Stimulated activated CD4-positive, alpha-beta T cell treated with anti-CD3 and anti-CD28 coated beads, Interleukin-15, amount 100 ng/mL, for 48 hours (primary cell): ENCODE data around the gene NPR1.
A peak's percentile ranks its signal among the peaks of the same experiment; 100 is the strongest.
"Not testable (repeated sequence)": the region's sequence is repeated elsewhere in the genome, so short reads cannot be mapped to it uniquely, and the experiment has no call there.

Experiments
- DNase-seq, 2 donors: peaks; one replicate each; pipeline ENCODE4 v3.0.0-alpha.2; 2020; ENCODE audit warnings: low read depth in 2 of 2

The NPR1 gene

DNA sequence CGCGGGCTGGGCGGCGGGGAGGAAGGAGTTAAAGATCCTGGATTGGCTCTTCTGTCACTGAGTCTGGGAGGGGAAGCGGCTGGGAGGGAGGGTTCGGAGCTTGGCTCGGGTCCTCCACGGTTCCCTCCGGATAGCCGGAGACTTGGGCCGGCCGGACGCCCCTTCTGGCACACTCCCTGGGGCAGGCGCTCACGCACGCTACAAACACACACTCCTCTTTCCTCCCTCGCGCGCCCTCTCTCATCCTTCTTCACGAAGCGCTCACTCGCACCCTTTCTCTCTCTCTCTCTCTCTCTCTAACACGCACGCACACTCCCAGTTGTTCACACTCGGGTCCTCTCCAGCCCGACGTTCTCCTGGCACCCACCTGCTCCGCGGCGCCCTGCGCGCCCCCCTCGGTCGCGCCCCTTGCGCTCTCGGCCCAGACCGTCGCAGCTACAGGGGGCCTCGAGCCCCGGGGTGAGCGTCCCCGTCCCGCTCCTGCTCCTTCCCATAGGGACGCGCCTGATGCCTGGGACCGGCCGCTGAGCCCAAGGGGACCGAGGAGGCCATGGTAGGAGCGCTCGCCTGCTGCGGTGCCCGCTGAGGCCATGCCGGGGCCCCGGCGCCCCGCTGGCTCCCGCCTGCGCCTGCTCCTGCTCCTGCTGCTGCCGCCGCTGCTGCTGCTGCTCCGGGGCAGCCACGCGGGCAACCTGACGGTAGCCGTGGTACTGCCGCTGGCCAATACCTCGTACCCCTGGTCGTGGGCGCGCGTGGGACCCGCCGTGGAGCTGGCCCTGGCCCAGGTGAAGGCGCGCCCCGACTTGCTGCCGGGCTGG, at the start of gene NPR1:
NPR1 (plus strand) TSS at position 170 of the 818 bp plus-strand sequence; CDS start at position 591, 421 bp downstream.
- DNase-seq: no peak

DNA sequence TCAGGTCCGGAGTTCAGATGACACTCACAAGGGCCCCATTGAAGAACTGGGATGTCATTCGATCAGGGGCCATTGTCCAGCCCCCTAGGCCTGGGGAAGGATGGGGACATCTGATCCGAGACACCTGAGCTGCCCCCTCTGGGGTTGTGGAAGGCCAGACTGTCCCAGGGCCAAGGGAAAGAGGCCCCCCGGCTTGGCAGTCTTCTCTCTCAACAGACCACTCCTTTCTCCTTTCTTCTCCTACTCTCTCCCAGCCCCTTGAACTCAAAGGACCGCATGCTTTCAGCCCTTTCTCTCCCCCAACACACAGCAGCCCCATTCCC, 49.2 kb upstream of the NPR1 start:
- no peak for DNase-seq

DNA sequence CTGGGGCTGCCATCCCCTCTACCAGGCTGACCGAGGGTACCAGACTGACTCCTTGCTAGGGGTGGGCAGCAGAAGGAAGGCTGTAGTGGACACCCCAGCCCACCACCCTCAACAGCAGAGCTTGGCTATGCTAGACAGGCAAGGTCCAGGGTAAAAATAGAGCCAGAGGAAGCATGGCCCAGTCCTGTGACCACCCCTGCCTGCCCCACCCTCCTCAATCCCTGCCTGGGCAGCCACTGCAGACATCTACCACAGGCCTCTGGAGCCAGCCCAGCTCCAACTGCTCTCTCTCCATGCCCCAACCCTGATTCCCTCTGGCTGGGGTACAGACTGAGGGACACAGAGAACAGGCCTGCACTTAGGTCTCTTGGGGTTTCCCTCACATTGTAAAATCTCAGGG, 48.5 kb upstream of the NPR1 start:
- DNase-seq: no peak

DNA sequence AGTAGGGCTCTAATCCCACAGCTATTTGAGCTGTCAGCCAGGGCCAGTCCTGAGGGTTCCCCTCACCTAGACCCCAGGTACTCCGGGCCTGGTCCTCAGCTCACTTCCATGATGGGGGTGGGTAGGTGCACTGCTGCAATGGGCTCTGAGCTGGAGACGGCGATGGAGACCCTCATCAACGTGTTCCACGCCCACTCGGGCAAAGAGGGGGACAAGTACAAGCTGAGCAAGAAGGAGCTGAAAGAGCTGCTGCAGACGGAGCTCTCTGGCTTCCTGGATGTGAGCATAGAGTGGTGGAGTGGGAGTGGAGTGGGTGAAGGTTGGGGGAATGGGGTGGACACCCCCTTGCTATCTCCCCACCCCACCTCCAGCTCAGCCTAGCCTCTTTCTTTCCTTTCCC, 48.1 kb upstream of the NPR1 start:
- DNase-seq: no peak

DNA sequence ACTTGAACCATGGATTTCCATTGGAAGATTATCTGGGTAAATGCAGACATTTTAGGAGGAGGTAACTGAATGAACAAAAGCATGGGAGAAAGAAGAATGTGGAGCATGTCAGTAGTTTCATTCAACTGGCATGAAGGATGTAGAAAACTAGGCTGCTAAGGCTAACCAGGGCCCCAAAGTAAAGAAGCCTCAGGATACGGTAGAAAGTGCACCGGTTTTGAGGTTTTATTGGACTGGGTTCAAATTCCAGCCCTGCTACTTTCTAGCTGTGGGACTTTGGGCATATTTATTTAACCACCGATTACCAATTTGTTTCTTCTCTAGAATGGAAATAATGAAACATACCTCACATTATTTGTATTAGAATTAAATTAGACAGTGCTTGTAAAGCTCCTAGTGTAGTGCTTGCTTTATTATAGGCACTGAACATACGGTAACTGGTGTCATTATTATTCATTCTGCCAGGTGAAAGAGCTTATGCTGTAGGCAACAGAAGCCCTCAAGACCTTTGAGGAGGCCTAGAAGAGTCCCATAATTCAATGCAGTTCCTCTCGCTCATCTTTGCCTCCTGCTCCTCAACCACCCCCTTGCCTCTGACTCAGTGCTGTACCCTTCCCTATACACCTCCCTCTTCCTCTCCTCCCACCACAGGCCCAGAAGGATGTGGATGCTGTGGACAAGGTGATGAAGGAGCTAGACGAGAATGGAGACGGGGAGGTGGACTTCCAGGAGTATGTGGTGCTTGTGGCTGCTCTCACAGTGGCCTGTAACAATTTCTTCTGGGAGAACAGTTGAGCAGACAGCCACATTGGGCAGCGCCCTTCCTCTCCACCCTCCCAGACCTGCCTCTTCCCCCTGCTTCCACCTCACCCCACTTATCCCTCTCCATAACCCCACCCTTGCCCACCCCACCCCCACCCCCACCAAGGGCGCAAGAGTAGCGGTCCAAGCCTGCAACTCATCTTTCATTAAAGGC, 47.2 kb upstream of the NPR1 start:
- no peak for DNase-seq

DNA sequence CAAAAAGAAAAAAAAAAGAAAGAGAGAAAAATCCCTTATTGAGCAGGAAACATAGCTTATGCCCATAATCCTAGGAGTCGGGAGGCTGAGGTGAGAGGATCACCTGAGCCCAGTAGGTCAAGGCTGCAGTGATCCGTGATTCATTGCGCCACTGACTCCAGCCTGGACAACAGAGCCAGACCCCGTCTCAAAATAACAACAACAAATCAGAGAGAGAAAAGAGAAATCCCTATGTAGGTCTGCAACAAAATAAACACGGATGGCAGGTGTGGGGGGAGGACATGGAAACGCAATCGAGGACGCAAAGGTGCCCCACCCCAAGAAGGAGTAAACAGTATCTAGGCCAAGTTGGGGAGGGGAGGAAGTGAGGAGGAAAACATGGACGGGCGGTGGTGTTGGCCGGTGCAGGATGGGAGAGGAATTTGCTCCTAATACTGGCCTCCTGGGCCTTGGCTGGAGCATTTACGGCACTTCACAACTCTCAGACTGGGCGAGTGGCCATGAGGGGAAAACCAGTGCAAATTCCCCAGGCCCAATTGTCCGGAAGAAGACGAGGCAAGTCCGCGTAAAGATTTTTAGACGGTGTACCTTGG, 45.2 kb upstream of the NPR1 start:
- no peak for DNase-seq

DNA sequence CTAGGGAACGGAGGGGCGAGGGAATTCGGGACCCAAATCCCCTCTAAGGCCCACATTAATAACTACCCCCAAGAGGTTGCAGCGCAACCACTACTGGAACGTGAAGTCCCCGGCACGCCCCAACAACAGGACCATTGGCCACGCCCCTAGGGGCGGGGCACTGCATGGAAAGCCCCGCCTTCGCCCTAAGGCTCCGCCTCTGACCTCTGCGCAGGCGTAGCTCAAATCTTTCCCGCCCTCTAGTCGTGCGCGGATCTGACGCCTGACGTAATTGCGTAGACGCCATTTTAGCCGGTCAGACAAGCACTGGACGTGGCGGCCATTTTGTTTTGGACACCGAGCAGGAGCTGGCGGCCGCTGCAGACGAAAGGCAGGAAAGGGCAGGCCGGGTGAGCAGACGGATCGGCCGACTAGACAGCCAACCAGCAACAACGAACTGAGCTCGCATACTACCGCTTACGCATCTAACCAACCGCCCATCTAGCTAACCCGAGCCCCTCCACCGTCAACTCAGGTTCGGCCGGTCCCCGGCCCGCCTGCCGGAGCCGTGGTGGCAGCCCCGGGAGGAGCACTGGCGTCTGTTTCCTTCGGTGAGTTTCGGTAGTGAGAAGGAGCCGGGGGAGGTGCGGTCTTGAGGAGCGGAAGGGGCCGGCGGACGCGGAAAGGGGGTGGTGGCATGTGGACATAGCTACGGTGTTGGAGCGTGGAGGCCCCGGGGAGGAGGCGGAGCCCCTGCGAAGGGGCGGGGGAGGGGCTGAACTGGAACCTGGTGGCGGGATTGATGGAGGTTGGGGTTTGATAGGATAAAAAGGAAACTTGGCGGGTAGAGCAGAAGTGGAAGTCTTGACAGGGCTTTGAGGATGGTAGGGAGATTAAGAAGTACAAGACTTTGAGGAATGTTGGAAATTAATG, 44.5 kb upstream of the NPR1 start, which contains the start of gene CHTOP:
CHTOP (plus strand) TSS at position 313 of the 912 bp plus-strand sequence. CDS start 2,523 bp downstream, outside the sequence.
- peak; percentile 94 to 97 for DNase-seq

DNA sequence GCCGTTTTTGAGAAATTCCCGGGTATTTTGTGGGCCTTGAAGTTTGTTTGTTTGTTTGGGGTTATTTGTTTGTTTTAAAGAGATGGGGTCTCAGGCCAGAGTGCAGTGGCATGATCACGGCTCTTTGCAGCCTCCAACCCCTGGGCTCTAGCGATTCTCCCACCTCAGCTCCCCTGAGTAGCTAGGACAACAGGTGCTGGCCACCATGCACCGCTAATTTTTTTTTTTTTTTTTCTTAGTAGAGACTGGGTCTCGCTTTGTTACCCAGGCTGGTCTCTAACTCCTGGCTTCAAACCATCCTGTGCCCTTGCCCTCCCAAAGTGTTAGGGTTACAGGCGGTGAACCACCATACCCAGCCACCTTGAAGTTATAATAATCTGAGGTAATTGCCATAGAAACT, 42.6 kb upstream of the NPR1 start:
- no peak for DNase-seq

DNA sequence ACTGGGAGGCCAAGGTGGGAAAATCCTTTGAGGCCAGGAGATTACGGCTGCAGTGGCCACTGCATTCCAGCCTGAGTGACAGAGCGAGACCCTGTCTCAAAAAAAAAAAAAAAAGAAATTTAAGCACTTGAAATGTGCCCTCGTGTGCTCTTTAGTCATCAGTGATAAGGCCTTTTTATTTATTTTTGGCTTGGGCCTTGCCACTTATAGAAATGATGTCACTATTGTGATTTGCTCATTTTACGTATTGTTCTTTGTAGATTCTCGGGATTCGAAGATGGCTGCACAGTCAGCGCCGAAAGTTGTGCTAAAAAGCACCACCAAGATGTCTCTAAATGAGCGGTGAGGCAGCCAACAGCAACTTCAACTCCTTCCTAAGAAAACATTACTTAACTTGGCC, 42.2 kb upstream of the NPR1 start:
- no peak for DNase-seq

DNA sequence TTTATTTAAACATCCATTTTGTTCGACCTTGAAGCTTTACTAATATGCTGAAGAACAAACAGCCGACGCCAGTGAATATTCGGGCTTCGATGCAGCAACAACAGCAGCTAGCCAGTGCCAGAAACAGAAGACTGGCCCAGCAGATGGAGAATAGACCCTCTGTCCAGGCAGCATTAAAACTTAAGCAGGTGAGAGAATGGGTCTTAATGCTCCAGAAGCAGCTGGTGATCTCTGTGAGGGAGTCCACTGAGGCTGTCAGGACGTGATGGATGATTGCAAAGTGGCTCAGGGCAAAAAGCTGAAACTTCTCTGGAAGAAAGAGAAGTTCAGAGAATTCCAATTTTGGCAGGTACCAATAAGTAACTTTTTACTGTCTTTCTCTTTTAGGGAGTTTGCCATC, 40.2 kb upstream of the NPR1 start:
- DNase-seq: no peak

DNA sequence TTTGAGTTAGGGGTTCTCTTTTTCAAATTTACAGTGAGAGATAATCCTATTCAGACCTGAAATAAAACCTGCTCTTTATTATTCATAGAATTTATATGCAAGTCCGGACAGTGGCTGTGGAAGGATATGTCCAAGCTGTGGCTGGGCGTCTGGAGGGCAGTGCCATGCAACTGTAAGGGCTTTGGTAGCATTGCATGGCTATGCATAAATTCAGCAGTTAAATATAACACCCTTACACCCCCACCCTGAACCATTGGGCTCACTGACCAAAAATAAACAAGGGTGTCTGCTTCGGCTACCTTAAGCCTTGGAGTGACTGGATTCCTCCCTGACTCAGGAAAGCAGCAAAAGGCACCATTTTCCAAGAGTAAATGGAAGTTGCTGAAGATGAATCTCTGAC, 39.2 kb upstream of the NPR1 start:
- no peak for DNase-seq

DNA sequence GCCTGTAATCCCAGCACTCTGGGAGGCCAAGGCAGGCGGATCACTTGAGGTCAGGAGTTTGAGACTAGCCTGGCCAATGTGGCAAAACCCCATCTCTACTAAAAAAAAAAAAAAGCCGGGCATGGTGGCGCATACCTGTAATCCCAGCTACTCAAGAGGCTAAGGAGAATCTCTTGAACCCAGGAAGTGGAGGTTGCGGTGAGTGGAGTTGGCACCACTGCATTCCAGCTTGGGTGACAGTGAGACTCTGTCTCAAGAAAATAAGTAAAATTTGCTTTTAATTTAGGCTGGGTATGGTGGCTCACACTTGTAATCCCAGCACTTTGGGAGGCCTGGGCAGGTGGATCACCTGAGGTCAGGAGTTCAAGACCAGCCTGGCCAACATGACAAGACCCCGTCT, 38.3 kb upstream of the NPR1 start:
- DNase-seq: not testable (repeated sequence)

DNA sequence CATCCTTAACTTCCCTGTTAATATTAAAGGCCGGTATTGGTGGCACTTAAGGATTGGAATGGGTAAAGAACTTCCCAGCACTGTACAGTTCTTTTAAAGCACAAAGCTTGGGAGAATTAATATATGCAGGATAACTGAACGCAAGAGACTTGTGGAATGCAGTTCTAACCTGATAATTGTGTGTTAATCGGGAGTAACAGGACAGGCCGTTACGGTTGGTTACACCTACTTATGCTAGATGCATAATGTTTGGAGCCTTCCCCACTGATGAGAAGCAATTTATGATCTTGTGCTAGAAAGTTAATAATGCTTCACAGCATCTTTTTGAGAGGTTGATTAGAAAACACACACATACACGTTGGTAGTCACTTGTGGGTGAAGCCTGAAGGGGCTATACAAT, 37.6 kb upstream of the NPR1 start:
- no peak for DNase-seq

DNA sequence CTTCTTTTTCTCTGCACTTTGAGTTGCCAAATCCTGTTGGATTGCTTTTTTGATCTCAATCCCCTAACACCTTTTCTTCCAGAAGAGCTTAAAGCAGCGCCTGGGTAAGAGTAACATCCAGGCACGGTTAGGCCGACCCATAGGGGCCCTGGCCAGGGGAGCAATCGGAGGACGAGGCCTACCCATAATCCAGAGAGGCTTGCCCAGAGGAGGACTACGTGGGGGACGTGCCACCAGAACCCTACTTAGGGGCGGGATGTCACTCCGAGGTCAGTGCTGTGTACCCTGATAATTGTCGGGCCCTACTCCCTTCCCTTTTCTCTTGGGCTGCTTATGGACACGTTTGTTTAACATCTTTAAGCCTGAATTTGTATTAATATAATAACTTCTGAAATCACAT, 36.3 kb upstream of the NPR1 start:
- no peak for DNase-seq

DNA sequence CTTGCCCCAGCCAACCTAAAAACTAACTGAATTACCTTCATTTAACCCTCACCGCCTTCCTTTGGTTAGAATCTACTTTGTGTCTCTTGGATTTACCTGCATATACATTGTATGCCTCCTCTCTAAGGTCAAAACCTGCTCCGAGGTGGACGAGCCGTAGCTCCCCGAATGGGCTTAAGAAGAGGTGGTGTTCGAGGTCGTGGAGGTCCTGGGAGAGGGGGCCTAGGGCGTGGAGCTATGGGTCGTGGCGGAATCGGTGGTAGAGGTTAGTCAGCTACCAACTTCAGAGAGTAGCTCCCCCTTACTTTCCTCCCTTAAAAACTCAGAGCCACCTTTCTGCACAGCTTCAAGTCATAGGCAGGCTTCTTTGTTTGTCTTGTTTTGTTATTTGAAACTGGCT, 35.4 kb upstream of the NPR1 start:
- DNase-seq: no peak

DNA sequence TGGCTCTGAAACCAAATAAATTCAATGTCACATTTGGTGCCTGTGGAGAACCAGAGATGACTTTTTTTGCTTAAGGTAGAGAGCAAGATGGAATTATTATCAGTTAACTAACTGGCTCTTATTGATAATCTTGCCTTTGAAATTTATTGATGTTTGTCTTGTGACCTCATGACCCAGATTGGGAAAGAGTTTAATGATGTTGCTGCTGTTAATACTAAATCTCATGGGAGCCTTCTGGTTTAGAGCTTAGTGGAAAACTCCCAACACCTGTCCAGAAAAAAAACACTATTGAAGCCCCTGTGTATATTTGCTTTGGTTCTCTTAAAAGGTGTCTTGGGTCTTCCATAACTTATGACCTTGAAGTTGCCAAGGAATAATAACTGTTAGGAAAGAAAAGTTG, 34.7 kb upstream of the NPR1 start:
- no peak for DNase-seq

DNA sequence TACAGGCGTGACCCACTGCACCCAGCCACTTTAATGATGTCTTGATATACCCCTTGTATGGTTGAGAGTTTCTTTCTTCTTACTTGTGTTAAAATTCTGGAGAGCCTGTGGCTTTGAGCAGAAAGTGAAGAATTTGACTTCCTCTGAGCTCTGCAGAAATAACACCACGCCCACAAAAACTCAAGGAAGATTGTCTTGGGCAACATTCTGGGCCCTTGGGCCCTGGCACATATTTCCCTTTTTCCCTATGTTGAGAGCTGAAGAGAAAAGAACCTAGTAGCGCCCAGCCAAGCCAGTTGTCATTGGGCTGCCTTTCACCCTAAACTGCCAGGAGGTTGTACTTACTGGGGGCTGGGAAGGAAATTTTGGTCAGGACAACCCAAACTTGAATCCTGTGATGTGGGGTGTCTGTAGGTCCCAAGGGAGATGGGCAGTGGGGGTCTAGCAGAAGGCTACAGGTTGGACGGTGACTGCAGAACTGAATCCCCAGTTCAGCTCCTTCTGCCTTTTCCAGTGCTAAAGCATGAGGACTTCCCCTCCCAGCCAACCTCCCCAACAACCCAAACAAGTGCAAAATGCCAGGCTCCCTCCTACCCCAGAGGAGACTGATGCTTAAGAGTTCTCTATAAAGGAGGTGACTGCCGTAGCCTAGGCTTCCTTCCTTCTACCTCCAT, 31.7 kb upstream of the NPR1 start:
- no peak for DNase-seq

DNA sequence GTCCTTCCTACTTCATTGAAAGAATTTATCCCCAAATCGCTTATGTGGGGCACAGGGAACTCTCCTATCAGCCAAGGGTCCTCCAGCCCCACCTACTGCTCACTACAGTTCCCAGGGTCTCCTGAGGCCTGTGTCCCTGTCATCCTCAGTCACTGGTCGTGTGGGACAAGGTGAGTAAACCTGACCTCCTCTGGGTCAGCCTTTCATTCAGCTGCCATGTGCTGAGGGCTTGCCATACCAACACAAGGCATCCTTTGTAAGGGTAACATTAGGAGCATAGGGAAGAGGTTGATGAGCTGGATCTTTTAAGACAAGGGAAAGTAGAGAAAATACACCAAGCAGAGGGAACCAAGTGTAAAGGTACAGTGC, 31.2 kb upstream of the NPR1 start:
- DNase-seq: no peak

DNA sequence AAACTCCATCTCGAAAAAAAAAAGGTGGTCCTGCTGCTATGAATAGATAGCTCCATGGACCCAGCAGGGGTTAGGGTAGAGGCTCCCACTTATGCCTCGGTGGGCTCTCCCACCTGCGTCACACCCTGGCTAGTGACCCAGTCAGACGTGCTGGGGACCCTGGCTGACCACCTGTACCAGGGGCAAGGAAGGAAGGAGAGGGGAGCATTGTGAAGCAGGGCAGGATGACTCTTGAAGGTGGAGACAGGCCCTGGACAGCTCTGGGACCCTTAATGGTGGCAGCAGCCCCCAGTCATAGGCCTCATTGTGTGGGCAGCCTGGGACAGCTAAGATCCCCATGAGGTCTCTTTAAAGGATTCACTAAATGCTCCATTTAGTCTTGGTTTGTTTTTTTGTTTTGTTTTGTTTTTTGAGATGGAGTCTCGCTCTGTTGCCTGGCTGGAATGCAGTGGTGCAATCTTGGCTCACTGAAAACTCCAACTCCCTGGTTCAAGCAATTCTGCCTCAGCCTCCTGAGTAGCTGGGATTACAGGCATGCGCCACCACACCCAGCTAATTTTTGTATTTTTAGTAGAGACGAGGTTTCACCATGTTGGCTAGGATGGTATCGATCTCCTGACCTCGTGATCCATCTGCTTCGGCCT, 30.4 kb upstream of the NPR1 start:
- DNase-seq: no peak

DNA sequence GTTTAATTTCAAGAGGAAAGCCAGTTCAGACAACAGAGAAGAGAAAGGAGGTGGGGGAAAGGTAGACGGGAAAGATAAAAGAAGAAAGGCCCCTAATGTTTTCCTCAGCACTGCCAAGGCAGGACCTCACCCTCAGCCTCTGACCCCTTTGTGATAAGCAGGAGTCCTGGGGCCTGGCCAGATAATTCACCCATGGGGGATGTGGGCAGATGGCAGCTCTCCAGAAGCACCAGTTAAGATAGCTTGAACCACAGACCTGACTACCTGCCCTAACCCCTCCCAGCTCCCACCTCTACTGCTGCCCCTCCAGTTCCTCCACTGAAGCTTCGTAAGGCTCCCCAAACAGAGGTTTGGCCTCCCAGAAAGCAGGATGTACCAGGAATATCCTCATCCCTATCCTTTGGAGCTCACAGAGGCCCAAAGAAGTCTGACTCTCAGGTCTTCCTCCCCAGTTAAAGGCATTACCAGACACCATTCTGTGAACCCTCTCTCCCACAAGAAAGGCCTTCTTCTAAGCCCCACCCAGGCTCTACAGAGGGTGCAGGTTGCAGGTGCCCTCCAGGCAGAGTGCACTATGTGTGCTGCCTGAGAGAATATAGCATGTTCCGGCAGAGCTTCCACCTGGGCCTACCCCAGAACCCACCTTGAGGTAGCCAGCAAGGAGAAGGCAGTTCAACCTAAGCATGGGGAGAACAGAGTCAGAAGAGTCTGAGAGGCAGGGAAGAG, 29.2 kb upstream of the NPR1 start:
- no peak for DNase-seq
